ENCODE measurements around the gene U2AF1.
"Not testable (repeated sequence)": the region's sequence is repeated elsewhere in the genome, so short reads cannot be mapped to it uniquely, and the experiment has no call there.

Gene U2AF1, protein sequence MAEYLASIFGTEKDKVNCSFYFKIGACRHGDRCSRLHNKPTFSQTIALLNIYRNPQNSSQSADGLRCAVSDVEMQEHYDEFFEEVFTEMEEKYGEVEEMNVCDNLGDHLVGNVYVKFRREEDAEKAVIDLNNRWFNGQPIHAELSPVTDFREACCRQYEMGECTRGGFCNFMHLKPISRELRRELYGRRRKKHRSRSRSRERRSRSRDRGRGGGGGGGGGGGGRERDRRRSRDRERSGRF

DNA sequence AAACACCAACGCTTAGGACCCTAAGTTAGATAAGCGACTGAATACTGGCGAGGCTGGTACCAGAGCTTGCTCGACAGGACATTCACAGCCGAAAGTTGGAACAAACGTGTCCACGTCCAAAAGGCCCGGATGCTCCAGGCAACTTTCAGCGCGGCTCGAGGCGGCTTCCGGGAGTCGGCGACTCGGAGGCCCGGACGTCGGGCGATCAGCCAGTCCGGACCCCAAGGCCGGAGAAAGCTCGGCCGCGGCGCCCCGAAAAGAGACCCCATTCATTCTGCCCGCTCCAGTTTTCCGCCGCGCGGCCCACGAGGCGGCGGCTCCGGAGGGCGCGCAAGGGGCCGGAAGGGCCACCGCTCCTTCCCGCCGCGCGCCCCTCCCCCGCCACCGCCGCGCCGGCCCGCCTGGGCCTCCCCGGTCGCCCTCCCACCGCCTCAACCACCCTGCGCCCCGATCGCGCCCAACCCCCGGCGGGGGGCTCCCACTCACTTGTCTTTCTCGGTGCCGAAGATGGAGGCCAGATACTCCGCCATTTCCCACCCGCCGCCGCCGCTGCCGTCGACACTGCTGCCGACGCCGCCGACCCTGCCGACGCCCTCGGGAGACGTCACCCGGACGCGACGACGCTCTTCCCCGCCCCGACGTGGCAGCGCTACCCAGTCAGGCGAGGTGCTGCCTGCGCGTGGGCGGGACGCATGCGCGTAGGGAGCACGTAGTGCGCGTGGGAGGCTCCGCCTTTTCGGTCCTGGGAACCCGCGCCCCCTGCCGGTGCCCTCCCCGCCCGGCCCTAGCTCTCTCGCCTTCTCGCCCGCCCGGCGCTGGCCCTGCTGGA lies at the start of gene U2AF1:
Gene U2AF1 (minus strand): TSS at position 606 of the 829 bp plus-strand sequence. CDS start 76 bp downstream, at position 530.
- DNase-seq: not testable (repeated sequence)

DNA sequence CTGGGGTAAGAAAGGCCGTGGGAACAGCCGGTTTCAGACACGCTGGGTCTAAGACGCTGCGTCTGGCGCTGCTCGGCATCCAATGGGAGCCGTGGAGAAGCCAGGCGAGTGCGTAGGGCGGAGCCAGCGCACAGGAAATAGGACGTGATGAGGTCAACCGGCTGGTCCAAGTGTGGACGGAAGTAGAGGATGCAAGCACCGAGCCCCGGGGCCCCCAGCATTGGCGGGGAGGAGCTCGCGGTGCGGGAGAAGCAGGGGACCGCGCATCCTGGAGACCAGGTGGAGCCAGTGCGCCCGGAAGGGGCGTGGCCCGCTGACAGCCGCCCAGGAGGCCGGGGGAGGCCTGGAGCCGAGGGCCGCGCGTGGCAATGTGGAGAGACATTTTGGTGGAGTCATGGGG lies 46.2 kb upstream of the U2AF1 start:
- not testable (repeated sequence) for DNase-seq

DNA sequence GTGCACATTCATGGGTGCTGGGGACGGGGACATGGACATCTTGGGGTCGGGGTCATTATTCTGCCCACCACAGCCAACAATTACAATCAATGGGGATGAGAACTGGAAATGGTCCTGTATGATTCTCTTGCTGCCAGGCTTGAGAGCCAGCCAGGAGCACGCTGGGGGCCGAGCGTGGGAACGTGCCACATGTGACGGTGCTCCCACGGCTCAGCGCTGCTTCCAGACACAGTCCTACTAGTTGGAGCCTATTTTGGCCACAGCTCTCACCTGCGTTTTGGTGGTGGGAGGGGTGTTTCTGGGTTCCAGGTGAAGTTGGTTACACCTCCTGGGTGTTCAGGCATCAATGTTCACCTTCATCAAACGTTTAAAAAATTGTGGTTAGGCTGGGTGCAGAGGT lies 42.0 kb upstream of the U2AF1 start:
- DNase-seq: not testable (repeated sequence)

DNA sequence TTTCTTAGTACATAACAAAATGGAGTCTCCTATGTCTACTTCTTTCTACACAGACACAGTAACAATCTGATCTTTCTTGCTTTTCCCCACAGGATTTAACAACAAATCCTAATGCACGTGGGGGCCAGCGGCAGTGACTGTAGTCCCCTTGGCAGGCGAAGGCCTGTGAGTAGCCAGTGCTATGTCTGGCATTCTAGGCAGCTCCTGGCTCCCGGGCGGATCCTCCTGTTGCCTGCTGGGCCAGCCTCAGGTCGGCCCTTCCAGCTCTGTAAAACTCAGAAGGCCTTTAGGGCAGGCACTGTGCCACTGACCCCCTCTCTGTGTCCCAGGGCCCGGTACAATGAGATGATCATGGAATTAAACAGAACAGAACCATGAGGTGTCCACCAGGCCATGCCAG lies 40.6 kb upstream of the U2AF1 start:
- DNase-seq: not testable (repeated sequence)

DNA sequence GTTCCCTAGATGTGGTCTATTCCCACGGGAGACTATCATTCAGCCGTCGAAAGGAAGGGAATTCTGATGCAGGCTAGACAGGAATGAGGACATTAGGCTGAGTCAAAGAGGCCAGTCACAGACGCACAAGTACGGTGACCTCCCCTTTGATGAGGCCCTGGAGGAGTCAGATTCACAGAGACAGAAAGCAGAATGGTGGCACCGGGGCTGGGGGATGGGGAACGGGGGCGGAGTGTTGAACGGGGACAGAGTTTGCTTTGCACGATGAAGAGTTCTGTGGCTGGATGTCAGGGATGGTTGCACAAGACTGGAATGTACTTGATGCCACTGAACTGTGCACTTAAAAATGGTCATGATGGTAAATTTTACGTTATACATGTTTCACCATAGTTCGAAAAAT lies 39.3 kb upstream of the U2AF1 start:
- DNase-seq: not testable (repeated sequence)

DNA sequence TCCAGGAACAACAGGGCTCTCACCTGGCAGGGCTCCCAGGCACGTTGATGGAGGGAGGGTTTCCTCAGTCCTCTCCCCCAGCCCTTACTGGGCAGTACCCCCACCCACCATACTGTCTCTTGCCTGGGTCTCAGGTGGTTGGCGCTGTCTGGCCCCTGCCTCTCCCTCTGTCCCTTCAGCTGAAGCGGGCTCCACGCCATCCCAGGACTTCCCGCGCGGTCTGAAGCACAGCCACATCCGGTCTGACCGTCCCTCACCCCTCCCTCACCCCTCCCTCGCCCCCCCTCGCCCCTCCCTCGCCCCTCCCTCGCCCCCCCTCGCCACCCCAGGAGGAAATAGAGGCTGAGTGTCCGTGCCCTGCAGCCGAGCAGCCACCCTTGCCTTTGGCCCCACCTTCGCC lies 34.0 kb upstream of the U2AF1 start:
- DNase-seq: not testable (repeated sequence)

DNA sequence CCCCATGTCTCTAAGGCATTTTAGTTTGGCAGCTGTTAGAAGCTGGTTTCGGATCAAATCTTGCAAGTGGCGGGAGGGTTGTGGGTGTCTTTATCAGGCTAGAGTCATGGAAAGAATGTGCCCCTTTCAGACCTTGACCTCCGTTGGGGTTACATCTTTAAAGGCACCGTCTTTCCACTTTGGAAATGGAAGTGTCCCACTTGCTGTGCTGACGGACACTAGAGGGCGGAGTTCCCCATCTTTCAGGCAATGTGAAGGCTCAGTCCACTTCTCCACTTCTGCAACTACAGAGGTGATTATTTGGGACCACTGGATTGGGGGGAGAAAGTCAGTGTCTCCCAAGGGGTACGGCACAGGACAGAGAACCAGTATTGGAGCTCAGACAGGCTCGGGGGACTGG lies 31.6 kb upstream of the U2AF1 start:
- DNase-seq: not testable (repeated sequence)

DNA sequence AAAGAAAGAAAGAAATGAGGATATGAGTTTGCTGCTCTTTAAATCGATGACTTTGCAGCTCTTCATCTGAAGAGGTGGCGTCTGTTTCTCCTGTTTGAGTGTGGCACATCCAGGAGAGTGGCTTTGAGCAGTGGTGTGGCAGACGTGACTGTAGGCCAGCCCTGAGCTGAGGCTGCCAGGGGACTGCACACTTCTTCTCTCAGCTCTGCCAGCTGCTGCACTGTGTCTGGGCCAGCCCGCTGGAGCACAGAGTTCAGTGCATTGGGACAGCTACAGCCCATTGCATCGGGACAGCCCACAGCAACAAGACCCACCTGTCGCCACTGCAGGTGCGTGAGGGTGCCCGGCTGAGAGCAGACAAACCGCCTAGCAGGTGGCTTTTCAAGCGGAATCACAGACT lies 27.1 kb upstream of the U2AF1 start:
- not testable (repeated sequence) for DNase-seq

DNA sequence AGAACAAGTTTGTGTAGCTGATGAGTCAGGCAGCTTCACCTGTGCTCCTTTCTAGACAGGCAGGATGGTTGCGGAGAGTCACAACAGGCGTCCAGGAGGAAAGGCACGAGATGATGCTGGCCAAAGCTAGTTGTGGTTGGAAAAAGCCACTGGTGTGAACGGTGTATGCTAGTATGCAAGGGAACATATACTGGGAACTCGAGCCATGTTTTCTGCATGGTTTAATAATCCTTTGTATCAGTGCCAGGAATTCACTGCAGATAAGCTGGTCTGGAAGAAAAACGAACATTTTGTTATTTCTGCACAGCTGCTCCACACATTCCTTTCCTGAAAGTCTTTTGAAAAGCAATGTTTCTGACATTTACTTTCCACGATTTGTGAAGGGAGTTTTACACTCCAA lies 22.7 kb upstream of the U2AF1 start:
- not testable (repeated sequence) for DNase-seq

DNA sequence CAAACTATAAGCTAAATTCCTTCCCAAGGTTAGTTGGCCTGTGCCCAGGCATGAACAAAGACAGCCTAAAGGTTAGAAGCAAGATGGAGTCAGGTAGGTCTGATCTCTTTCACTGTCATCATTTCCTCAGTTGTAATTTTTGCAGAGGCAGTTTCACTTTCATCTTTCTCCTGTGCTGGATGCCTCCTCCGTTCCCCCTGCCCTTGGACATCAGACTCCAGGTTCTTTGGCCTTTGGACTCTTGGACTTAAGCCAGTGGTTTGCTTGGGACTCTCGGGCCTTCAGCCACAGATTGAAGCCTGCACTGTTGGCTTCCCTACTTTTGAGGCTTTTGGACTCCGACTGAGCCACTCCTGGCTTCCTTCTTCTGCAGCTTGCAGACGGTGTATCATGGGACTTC lies 8.6 kb upstream of the U2AF1 start:
- not testable (repeated sequence) for DNase-seq

DNA sequence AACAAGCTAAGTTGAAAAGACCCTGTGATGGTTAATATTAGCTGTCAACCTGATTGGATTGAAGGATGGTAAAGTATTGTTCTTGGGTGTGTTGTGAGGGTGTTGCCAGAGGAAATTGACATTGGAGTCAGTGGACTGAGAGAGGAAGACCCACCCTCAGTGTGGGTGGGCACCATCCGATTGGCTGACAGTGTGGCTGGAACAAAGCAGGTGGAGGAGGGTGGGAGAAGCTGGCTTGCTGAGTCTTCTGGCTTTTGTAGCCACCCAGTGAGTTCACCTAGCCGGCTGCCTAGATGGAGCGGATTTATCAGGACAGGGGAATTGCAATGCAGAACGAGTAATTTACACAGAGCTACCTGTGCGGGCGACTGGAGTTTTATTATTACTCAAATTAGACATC lies 7.1 kb upstream of the U2AF1 start:
- DNase-seq: not testable (repeated sequence)

DNA sequence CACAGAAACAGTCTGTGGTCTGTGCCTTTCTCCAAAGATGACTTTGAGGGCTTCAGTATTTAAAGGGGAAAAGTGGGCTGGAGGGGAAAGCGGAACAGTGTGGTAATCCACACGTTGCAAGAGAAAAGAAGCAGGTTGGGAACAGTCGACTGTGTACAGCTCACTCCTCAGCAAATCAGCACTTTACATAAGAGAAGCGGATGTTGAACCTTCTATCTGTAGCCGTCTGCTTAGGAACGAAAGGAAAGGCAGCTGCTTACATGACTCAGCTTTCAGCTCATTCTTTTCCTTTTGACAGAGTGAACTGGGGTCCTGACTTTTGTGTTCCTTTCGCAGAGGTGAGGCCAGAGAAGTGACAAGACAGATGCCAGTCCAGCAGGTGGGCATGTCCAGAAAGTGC lies 1.6 kb upstream of the U2AF1 start:
- DNase-seq: not testable (repeated sequence)

DNA sequence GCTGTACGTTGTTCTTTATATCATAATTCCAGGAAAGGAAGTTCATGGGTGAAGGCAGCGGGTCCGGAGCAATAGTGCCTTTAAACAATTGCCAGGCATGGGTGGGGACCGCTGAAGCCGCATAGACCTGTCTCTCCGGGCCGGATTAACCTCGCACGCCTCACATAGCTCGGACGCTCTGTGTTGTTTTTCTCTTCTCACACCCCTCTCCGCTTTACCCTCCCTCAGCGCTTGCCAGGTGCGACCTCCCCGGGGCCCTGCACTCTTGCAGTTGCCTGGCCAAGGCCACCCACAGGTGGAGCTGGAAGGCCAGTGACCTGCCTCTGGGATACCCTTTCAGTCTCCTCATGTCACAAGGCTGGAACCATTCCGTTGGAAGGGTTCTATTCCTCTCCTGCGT lies 807 bp upstream of the U2AF1 start:
- DNase-seq: not testable (repeated sequence)

DNA sequence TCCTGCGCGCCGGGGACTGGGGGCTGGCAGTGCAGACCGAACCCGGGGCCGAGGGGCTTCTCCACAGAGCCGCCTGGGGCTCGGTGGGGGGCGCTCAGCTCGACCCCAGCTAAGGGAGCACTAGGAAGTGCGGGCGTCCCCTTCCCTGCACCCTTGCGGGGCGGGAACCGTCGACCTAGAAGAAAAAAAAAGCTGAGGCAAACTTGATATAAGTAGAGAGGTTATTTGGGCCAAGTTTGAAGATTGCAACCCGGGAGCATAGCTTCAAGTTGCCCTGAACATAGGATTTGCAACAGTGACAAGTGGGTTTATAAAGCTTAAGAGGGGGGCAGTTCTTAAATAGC lies 396 bp upstream of the U2AF1 start:
- DNase-seq: not testable (repeated sequence)

DNA sequence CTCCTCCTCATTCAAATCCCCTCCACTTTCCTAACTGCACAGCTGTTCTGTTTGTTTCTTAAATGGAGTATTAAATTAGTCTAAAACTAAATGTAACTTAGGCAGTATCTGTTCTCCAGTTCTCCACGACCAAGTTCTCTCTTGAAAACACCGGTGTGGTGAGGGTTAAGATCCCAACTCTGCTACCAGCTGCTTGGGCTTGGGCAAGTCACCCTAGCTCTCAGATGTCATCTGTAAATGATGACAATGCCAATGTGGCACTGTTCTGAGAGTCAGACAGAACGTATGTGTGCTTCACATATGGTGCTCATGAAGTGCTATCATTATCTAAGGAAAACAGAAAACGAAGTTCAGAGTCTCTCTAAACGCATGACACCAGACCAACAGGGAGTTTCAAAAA lies 2.7 kb downstream of the U2AF1 start:
- not testable (repeated sequence) for DNase-seq

DNA sequence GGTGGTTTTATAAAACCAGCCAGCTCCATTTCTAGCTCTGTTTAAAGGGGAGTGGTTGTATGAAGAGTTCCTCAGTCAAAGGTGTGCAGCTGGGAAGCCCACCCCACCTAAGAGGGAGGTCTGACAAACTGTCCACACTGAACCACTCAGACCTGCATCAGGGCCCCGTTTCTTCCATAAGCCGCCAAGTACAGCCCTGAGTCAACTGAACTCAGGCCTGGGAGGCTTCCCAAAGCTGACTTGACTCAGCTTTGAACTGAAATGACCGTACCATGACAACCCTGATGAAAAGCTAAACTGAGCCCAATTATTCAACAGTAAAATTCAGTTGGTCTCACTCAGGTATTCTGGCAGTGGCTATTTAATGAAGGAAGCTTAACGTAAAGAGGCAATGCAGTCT lies 5.1 kb downstream of the U2AF1 start:
- DNase-seq: not testable (repeated sequence)

DNA sequence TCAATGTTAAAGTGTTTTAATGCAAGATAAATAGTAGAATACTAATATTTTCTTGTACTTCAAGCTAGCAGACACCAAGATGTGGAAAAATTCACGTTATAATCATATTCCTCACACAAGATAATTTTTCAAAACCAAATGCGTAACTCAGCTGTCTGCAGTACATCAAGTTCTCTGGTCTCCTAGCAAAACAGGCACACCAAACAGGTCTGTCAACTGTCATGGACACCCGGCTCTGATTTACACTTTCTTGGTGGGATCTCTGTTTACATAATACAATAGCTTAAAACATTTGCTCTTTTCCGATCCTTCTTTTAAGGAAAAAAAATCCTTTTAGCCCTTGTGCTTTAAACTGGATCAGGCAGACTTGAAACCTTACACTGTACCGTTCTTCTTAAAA lies 5.7 kb downstream of the U2AF1 start:
- not testable (repeated sequence) for DNase-seq

DNA sequence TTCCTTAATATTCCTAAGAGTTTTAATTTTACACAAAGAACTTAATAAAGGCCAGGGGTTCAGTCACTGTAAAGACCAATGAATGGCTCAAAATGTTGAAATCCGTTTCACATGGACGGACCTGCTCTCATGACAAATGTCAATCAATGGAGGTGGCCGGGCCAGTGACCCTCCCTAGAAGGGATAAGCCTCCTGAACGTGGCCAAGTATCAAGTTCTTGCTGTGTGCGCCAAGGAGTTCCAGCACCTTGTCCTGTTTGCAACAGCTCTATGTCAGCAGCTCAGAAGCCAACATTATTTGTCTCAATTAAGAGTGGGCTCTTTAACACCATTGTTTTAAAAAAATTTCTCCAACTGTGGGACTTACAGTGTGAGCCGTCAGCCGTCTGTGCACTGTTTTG lies 6.4 kb downstream of the U2AF1 start:
- DNase-seq: not testable (repeated sequence)

DNA sequence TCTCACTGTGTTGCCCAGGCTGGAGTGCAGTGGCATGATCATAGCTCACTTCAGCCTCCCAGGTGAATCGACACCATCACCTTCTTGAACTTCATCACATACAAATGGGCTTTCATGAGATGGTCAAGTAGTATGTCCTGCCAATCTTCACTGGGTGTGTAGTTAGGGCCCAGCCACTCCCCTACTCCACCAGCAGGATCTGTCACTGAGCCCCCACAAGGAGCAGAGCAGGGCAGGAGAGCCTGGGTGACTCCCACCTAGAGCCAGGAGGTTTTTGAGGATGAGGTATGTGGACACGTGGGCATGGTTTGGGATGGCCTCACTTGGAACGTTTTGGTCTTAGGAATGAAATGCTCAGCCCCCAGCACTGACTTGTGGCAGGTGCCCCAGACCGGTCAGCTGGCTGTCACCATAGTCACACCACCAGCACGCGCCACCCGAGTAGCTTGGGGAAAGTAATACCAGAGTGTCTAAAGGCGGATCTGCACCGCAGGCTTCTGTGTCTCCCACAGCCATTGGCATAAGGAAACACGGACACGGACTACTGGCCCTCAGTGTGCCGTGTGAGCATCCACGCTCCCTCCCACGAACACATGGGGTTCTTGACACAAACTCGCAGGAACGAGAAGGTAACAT lies 15.3 kb downstream of the U2AF1 start:
- DNase-seq: not testable (repeated sequence)

DNA sequence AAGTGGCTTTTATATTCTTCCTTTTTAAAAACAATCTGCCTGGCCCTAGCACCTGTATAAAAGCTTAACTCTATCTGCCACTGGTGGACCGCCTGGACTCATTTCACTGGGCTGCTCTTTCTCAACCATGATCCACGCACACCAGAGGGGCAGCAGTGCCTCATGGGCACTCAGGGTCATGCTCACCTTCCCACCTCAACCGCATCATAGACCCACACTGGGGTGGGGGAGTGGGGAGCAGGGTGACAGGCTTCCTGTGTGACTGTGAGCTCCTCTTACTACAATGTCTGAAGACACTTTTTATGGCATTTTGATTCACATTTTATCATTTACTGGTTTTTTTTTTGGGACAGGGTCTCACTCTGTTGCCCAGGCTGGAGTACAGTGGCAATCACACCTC lies 16.4 kb downstream of the U2AF1 start:
- DNase-seq: not testable (repeated sequence)

DNA sequence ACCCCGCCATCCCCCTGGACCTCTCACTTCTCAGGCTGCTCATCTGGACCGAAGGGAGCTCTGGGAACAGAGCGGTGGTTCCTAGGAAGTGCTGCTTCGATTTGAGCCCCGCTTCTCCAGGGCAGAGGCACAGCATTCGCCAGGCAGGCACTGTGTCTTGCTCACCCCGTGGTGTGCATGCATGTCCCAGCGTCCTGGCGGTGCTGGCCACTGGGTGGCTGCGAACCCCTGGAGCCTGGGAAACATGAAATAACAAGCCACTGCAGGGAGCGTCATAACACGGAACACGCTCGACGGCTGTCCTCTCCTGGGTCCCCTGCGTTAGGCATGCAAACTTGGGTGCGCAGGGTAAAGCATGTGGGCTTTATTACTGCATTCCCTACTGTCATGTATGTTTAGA lies 17.9 kb downstream of the U2AF1 start:
- not testable (repeated sequence) for DNase-seq

DNA sequence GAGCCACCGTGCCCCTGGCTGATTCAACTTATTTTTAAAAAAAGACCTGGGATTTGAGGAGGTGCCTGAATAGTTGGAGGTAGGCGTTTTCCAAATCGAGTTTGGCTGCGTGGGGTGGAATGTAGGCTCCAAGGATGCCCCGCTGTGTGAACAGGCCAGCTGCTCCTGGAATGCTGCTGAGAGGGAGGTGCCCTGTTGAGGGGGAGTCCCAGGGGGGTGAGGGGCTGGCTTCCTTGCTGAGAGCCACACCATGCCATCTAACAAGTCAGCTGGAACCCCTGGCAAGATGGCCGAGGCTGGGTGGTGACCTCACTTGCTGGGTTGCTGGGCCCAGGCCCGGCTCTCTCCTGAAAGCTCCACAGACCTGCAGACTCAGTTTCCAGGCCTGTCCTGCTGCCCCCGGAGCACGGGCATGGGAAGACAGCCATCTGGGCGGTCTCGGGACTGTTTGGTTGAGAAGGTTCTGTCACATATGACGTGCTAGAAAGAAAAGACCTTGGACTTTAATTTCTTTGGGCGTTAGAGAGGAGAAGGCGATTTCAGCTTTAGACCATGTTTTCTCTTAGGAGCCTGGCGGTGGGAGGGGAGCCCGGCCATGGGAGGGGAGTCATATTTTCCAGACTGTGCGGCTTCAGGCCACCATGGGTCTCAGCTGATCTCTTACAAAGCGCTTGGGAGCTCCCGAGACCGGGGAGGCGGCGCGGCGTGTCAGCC lies 24.6 kb downstream of the U2AF1 start:
- not testable (repeated sequence) for DNase-seq

DNA sequence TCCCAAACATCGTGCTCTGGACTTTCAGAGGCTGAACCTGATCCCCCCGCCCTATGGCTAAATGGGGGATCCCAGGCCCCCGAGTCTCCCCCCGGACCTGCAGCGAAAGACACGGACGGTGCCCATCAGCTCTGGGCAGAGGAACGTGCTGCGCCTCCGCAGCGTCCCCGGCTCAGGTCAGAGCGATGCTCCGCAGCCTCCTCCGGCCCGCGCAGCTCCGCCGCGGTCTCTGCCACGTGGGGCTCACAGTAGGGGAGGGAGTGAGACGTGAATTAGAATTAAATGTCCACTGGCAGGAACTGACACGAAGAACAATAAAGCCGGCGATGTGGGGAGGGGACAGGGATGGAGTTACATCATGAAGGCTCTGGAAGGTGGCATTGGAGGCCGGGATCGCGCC lies 30.7 kb downstream of the U2AF1 start:
- DNase-seq: not testable (repeated sequence)
